Erythroblast (primary cell): Measurements from ENCODE around the gene GAPVD1.

Source experiments
- GATA1 ChIP-seq: IDR thresholded peaks from 2 replicates; pipeline ENCODE4 v1.6.1; 2011; ENCODE audit warnings: low read depth, mild to moderate bottlenecking, control low read depth, low read length, moderate library complexity
- POLR2A ChIP-seq: IDR thresholded peaks from 2 replicates; pipeline ENCODE4 v1.6.1; 2011; ENCODE audit warnings: mild to moderate bottlenecking, low read length

DNA sequence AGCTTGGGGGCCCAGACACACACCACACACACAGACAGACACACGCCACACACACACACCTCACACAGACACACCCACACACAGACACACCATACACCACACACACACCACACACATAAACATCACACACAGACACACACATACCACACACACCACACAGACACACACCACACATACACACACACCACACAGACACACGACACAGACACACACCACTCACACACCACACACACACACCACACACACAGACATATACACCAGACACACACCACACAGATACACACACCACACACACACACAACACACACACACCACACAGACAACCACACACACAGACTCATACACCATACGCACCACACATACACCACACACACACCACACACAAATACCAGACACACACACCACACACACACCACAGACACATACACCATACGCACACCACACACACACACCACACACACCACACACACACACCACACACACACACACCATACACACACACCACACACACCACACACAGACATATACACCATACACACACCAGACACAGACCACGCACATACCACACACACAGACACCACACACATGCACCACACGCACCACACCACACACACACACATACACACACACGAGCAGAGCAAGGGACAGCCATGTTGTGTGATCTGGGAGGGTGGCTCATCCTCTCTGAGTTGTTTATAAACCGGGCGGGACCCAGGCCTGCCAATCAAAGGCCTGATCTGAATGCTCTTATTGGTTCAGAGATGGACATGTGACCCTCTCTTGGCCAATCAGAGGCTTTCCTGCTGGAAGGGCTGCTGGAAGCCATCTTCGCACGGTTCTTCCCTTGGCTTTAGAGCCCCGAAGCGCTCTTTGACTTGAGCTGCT, 148.3 kb downstream of the GAPVD1 start:
- TF ChIP-seq POLR2A (no peak), GATA1 (no peak)
